ENCODE results near the gene SNAP91. TPM values are rescaled to one million over a fixed set of nuclear protein-coding genes. Genes with fewer than 3 reads are reported as not detected.

The SNAP91 gene
- total RNA-seq, 3 donors from 2014 or later (not counting 1 experiment from before 2014, with no cell fraction given): not detected

DNA sequence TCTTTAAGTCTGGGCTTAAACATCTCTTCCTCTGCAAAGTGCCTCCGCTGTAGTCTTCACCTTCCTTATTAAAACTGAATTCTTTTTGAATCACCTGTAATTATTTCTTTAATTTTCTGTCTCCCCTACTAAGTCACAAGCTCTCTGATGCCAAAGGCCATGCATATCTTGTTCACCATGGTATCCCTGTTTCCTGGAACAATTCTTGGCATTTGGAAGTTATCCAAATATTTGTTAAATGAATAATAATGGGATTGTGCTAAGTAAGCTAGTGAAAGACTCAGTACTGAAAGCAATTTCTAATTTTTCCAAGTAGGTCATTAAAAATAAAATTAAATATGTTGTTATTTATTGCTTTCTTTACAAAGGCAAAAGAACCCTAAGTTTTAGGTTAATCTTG lies 12.2 kb downstream of the SNAP91 start:
- no peak overlapping the region for H3K4me3 Mint-ChIP-seq
- H3K4me1 Mint-ChIP-seq: no peaks in the 10 kb centered on the region
- peaks cover 2 to 3% of the 10 kb centered on the region in 2 donors for H3K9me3 Mint-ChIP-seq
- DNase-seq (no peak), ATAC-seq (no peak)
- Histone ChIP-seq H3K9me3 (ENCODE audit: control insufficient read depth, insufficient read depth, low read length) (no peaks in the 10 kb centered on the region), H3K4me1 (ENCODE audit: control insufficient read depth, insufficient read depth, low read length) (no peaks in the 10 kb centered on the region), H3K4me3 (ENCODE audit: low read length) (no peak overlapping the region), H3K27ac (ENCODE audit: low read length) (no peak overlapping the region), H3K36me3 (ENCODE audit: control insufficient read depth, insufficient read depth, low read length) (no peaks in the 10 kb centered on the region), H3K27me3 (ENCODE audit: control insufficient read depth, insufficient read depth, low read length) (no peaks in the 10 kb centered on the region)
- TF ChIP-seq, protein P1, sequence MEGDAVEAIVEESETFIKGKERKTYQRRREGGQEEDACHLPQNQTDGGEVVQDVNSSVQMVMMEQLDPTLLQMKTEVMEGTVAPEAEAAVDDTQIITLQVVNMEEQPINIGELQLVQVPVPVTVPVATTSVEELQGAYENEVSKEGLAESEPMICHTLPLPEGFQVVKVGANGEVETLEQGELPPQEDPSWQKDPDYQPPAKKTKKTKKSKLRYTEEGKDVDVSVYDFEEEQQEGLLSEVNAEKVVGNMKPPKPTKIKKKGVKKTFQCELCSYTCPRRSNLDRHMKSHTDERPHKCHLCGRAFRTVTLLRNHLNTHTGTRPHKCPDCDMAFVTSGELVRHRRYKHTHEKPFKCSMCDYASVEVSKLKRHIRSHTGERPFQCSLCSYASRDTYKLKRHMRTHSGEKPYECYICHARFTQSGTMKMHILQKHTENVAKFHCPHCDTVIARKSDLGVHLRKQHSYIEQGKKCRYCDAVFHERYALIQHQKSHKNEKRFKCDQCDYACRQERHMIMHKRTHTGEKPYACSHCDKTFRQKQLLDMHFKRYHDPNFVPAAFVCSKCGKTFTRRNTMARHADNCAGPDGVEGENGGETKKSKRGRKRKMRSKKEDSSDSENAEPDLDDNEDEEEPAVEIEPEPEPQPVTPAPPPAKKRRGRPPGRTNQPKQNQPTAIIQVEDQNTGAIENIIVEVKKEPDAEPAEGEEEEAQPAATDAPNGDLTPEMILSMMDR (IDR thresholded peaks at IDR 0.05): no peak
- H3K27ac Mint-ChIP-seq: no peak overlapping the region
- WGBS (ENCODE audit: insufficient coverage): 92% methylated on average over 1 of the region's 1 CpG
- H3K27me3 Mint-ChIP-seq (ENCODE audit: low read depth in 2 of 2): no peaks in the 10 kb centered on the region
- no peaks in the 10 kb centered on the region for H3K36me3 Mint-ChIP-seq
- intact Hi-C loops (cut with micrococcal nuclease): no loop called here

DNA sequence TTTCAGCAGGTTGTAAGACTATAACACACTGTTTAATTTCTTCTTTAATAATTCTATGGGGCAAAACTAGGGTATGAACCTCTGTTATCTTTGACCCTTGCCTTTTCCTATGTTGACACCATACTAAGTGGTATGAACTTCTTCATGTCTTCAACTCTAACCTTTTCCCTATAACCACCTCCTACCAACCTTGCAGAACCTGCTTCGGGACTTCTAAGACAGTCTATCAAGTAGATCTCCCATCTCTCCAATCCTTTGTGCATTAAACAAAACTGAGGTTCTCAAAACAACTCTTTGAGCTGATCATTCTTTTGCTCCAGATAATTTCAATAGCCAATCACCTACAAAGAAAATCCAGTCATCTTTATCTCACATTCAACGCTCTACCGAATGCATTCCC lies 23.4 kb downstream of the SNAP91 start:
- Mint-ChIP-seq H3K27ac (no peak overlapping the region), H3K36me3 (no peaks in the 10 kb centered on the region), H3K4me1 (no peaks in the 10 kb centered on the region), H3K9me3 (peaks cover 9 to 13% of the 10 kb centered on the region in 2 donors), H3K4me3 (no peak overlapping the region), H3K27me3 (ENCODE audit: low read depth in 2 of 2) (no peaks in the 10 kb centered on the region)
- TF ChIP-seq, protein P1 (IDR thresholded peaks at IDR 0.05): no peak
- no peaks in the 10 kb centered on the region for H3K36me3 ChIP-seq (ENCODE audit: control insufficient read depth, insufficient read depth, low read length)
- no peak overlapping the region for H3K4me3 ChIP-seq (ENCODE audit: low read length)
- 92% methylated on average over 3 of the region's 3 CpGs for WGBS (ENCODE audit: insufficient coverage)
- no peaks in the 10 kb centered on the region for H3K9me3 ChIP-seq (ENCODE audit: control insufficient read depth, insufficient read depth, low read length)
- H3K27me3 ChIP-seq (ENCODE audit: control insufficient read depth, insufficient read depth, low read length): no peaks in the 10 kb centered on the region
- no peak overlapping the region for H3K27ac ChIP-seq (ENCODE audit: low read length)
- DNase-seq: no peak
- ATAC-seq: no peak
- no peaks in the 10 kb centered on the region for H3K4me1 ChIP-seq (ENCODE audit: control insufficient read depth, insufficient read depth, low read length)
- intact Hi-C loops (cut with micrococcal nuclease): no loop called here

DNA sequence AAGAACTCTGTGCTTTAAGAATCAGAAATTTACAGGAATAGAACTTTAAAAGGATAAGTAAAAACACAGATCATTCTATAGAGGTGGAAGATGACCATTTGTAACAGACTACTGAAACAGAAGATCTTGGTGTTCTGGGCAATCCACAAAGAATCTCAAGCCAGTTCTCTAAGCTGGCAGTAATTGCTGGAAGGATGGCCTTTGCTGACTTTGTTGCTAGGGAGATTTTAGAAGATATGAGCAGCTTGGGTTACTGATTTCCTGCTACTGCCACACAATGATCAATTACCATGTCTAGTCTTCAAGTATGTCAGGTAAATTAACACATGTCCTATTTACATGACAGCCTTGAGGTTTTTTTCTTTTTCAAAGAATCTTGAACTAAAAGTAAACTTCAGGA lies 31.1 kb downstream of the SNAP91 start:
- H3K27me3 Mint-ChIP-seq (ENCODE audit: low read depth in 2 of 2): peaks cover 0 to 2% of the 10 kb centered on the region in 2 donors
- ATAC-seq (no peak), DNase-seq (no peak)
- no peaks in the 10 kb centered on the region for H3K36me3 Mint-ChIP-seq
- no peaks in the 10 kb centered on the region for H3K9me3 ChIP-seq (ENCODE audit: control insufficient read depth, insufficient read depth, low read length)
- no peaks in the 10 kb centered on the region for H3K4me1 Mint-ChIP-seq
- H3K27ac ChIP-seq (ENCODE audit: low read length): no peak overlapping the region
- peaks cover 8 to 11% of the 10 kb centered on the region in 2 donors for H3K9me3 Mint-ChIP-seq
- H3K27me3 ChIP-seq (ENCODE audit: control insufficient read depth, insufficient read depth, low read length): no peaks in the 10 kb centered on the region
- intact Hi-C loops (cut with micrococcal nuclease): no loop called here
- H3K4me1 ChIP-seq (ENCODE audit: control insufficient read depth, insufficient read depth, low read length): no peaks in the 10 kb centered on the region
- TF ChIP-seq, protein P1 (IDR thresholded peaks at IDR 0.05): no peak
- H3K4me3 Mint-ChIP-seq: no peak overlapping the region
- no peak overlapping the region for H3K4me3 ChIP-seq (ENCODE audit: low read length)
- no peak overlapping the region for H3K27ac Mint-ChIP-seq
- no peaks in the 10 kb centered on the region for H3K36me3 ChIP-seq (ENCODE audit: control insufficient read depth, insufficient read depth, low read length)

DNA sequence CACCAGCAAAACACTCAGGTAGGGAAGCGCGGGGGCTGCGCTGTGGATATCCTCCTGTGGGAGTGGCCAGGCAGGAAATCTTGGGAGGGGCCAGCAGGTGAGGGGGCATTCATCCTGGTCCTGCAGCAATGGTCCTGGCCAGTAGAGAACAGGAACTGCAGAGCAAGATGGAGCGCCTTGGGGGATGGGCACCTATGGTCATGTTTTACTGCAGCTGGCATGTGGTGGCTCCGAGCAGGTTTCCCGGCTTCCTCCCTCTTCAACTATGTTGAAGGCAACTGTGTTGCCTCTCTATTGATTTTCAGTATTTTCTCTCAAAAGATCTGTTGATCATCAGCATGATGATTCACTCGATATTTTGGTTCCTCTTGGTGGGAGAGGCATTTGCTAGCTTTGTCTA lies 70.9 kb downstream of the SNAP91 start:
- ATAC-seq (no peak), DNase-seq (no peak)
- H3K9me3 ChIP-seq (ENCODE audit: control insufficient read depth, insufficient read depth, low read length): peaks cover 3% of the 10 kb centered on the region
- TF ChIP-seq, protein P1 (IDR thresholded peaks at IDR 0.05): no peak
- no peaks in the 10 kb centered on the region for H3K36me3 ChIP-seq (ENCODE audit: control insufficient read depth, insufficient read depth, low read length)
- intact Hi-C loops (cut with micrococcal nuclease): no loop called here
- no peak overlapping the region for H3K27ac ChIP-seq (ENCODE audit: low read length)
- Mint-ChIP-seq H3K27ac (no peak overlapping the region), H3K9me3 (peaks cover 3 to 4% of the 10 kb centered on the region in 2 donors), H3K36me3 (no peaks in the 10 kb centered on the region), H3K27me3 (ENCODE audit: low read depth in 2 of 2) (no peaks in the 10 kb centered on the region), H3K4me3 (no peak overlapping the region), H3K4me1 (no peaks in the 10 kb centered on the region)
- no peaks in the 10 kb centered on the region for H3K27me3 ChIP-seq (ENCODE audit: control insufficient read depth, insufficient read depth, low read length)
- H3K4me3 ChIP-seq (ENCODE audit: low read length): no peak overlapping the region
- WGBS (ENCODE audit: insufficient coverage): 94% methylated on average over 7 of the region's 7 CpGs
- no peaks in the 10 kb centered on the region for H3K4me1 ChIP-seq (ENCODE audit: control insufficient read depth, insufficient read depth, low read length)

Data from natural killer cell (primary cell).